KMS-11 (cell line): ENCODE measurements around the gene THOC2.
"Not testable (repeated sequence)": the region's sequence is repeated elsewhere in the genome, so short reads cannot be mapped to it uniquely, and the experiment has no call there.

Source experiments
- H2AFZ ChIP-seq: fragments of 200-600 bp; sonication (generic); 2 replicates; pipeline ENCODE4 v1.6.1; 2016; ENCODE audit warnings: antibody characterized with exemption, mixed run types, low read depth
- H3K27ac ChIP-seq: fragments of 200-600 bp; sonication (generic); 2 replicates; pipeline ENCODE4 v1.6.1; 2016; ENCODE audit warnings: mild to moderate bottlenecking, mixed run types
- H3K27me3 ChIP-seq: fragments of 200-600 bp; sonication (generic); 2 replicates; pipeline ENCODE4 v1.6.1; 2017; ENCODE audit warnings: mild to moderate bottlenecking, low read depth, mixed run types, moderate library complexity; ENCODE audit not compliant: insufficient read depth
- H3K36me3 ChIP-seq: fragments of 200-600 bp; sonication (generic); 2 replicates; pipeline ENCODE4 v1.6.1; 2017; ENCODE audit warnings: mild to moderate bottlenecking, mixed run types; ENCODE audit not compliant: insufficient read depth
- H3K4me1 ChIP-seq: fragments of 200-600 bp; sonication (generic); 2 replicates; pipeline ENCODE4 v1.6.1; 2016; ENCODE audit warnings: mild to moderate bottlenecking, low read depth, mixed run types; ENCODE audit not compliant: poor library complexity, severe bottlenecking
- H3K4me2 ChIP-seq: fragments of 200-600 bp; sonication (generic); 2 replicates; pipeline ENCODE4 v1.7.0; 2016; ENCODE audit warnings: mild to moderate bottlenecking, mixed run types
- H3K4me3 ChIP-seq: fragments of 200-600 bp; sonication (generic); IDR thresholded peaks from 2 replicates; pipeline ENCODE4 v1.6.1; 2017; ENCODE audit warnings: low read depth, low read length, mixed read lengths; ENCODE audit not compliant: insufficient read depth
- H3K79me2 ChIP-seq: fragments of 200-600 bp; sonication (generic); 2 replicates; pipeline ENCODE4 v1.6.1; 2016; ENCODE audit warnings: low read depth, mixed run types; ENCODE audit not compliant: insufficient read depth
- H3K9ac ChIP-seq: fragments of 200-600 bp; sonication (generic); 2 replicates; pipeline ENCODE4 v1.6.1; 2016; ENCODE audit warnings: mild to moderate bottlenecking, mixed run types
- H4K20me1 ChIP-seq: fragments of 200-600 bp; sonication (generic); 2 replicates; pipeline ENCODE4 v1.6.1; 2016; ENCODE audit warnings: mild to moderate bottlenecking, mixed run types; ENCODE audit not compliant: insufficient read depth
- TF ChIP-seq, protein P1 (sequence below): fragments of 200-600 bp; sonication (generic); conservative IDR thresholded peaks from 2 replicates; pipeline ENCODE4 v1.6.1; 2017; ENCODE audit warnings: low read depth, mild to moderate bottlenecking, antibody characterized with exemption, low read length, moderate library complexity, mixed read lengths

Gene THOC2, protein sequence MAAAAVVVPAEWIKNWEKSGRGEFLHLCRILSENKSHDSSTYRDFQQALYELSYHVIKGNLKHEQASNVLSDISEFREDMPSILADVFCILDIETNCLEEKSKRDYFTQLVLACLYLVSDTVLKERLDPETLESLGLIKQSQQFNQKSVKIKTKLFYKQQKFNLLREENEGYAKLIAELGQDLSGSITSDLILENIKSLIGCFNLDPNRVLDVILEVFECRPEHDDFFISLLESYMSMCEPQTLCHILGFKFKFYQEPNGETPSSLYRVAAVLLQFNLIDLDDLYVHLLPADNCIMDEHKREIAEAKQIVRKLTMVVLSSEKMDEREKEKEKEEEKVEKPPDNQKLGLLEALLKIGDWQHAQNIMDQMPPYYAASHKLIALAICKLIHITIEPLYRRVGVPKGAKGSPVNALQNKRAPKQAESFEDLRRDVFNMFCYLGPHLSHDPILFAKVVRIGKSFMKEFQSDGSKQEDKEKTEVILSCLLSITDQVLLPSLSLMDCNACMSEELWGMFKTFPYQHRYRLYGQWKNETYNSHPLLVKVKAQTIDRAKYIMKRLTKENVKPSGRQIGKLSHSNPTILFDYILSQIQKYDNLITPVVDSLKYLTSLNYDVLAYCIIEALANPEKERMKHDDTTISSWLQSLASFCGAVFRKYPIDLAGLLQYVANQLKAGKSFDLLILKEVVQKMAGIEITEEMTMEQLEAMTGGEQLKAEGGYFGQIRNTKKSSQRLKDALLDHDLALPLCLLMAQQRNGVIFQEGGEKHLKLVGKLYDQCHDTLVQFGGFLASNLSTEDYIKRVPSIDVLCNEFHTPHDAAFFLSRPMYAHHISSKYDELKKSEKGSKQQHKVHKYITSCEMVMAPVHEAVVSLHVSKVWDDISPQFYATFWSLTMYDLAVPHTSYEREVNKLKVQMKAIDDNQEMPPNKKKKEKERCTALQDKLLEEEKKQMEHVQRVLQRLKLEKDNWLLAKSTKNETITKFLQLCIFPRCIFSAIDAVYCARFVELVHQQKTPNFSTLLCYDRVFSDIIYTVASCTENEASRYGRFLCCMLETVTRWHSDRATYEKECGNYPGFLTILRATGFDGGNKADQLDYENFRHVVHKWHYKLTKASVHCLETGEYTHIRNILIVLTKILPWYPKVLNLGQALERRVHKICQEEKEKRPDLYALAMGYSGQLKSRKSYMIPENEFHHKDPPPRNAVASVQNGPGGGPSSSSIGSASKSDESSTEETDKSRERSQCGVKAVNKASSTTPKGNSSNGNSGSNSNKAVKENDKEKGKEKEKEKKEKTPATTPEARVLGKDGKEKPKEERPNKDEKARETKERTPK (N-terminal part only)

DNA sequence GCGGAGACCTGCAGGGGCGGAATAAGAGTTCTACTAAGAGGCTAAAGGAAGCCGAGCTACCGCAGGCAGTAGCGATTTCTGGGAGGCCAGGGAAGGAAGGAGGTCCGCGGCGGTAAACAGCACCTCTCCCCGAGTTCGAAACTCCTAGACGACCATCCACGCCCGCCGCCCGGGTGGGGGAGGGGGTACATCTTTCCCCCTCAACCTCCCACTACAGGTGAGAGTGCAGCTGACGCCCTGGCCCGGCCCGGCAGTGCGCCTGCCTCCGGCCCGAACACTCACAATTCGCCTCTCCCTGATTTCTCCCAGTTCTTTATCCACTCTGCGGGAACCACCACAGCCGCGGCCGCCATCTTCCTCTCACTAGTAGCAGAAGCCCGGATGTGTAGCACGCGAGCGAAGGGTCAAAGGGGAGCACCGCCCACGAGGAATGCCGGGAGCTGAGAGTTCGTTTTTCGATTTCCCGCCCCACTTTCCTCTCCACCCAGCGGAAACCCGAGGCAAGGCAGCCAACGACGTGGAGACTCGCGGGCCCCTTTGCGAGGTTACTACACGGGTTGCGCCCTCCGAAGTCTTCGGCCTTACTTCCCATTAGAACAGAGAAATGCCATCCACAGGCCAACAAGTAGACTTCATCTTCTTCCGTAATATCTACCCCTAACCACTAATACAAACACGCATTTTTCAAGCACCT is at the start of gene THOC2:
Gene THOC2, minus strand, starts transcription at position 383 of the 694 bp plus-strand sequence. Its CDS starts 30 bp downstream, at position 353.
- TF ChIP-seq, protein P1, sequence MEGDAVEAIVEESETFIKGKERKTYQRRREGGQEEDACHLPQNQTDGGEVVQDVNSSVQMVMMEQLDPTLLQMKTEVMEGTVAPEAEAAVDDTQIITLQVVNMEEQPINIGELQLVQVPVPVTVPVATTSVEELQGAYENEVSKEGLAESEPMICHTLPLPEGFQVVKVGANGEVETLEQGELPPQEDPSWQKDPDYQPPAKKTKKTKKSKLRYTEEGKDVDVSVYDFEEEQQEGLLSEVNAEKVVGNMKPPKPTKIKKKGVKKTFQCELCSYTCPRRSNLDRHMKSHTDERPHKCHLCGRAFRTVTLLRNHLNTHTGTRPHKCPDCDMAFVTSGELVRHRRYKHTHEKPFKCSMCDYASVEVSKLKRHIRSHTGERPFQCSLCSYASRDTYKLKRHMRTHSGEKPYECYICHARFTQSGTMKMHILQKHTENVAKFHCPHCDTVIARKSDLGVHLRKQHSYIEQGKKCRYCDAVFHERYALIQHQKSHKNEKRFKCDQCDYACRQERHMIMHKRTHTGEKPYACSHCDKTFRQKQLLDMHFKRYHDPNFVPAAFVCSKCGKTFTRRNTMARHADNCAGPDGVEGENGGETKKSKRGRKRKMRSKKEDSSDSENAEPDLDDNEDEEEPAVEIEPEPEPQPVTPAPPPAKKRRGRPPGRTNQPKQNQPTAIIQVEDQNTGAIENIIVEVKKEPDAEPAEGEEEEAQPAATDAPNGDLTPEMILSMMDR: peak; percentile 25; the same call in 1 of the 2 replicates
- Histone ChIP-seq H4K20me1 (peaks cover 4% of the 10 kb centered on the region; the same call in 1 of the 2 replicates), H3K9ac (peak within 1 kb of the TSS; percentile 76; the same call in 1 of the 2 replicates), H2AFZ (peak within 1 kb of the TSS; percentile 61), H3K27me3 (no peaks in the 10 kb centered on the region), H3K4me2 (peak within 1 kb of the TSS; percentile 79), H3K79me2 (peaks cover 50% of the 10 kb centered on the region), H3K4me3 (no peak within 1 kb of the TSS), H3K36me3 (no peaks in the 10 kb centered on the region), H3K4me1 (peaks cover 17% of the 10 kb centered on the region), H3K27ac (peak within 1 kb of the TSS; percentile 59; the same call in 1 of the 2 replicates)

DNA sequence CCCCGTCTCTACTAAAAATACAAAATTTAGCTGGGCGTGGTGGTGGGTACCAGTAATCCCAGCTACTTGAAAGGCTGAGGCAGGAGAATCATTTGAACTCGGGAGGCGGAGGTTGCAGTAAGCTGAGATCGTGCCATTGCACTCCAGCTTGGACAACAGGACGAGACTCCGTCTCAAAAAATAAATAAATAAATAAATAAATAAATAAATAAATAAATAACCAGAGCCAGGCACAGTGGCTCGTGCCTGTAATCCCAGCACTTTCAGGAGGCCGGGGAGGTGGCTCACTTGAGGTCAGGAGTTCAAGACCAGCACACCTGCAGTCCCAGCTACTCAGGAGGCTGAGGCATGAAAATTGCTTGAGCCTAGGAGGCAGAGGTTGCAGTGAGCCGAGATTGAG is 48.9 kb upstream of the THOC2 start:
- not testable (repeated sequence) for H3K36me3 ChIP-seq, H3K4me3 ChIP-seq, H3K4me2 ChIP-seq, H4K20me1 ChIP-seq, H3K4me1 ChIP-seq, H2AFZ ChIP-seq, H3K79me2 ChIP-seq, H3K9ac ChIP-seq, H3K27ac ChIP-seq, H3K27me3 ChIP-seq

DNA sequence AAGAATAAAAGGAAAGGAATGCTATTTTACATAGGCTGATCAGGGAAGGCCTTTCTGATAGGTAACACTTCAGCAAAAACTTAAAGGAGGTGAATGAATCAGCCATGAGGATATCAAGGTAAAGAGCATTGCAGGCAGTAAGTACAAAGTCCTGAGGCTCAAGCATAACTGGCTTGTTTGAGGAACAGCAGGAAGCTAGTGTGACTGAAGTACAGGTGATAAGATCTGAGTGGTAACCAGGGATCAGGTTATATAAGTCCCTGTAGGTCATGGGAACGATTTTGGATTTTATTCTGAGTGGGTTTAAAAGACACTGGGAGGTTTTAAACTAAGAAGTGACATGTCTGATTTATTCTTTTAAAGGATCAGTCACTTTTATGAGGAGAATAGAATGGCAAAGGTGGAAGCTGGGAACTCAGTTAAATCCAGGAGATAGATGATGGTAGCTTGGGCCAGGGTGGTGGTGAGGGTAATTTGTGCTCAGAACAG is 47.1 kb upstream of the THOC2 start:
- no peaks in the 10 kb centered on the region for H3K79me2 ChIP-seq

More for the DNA sequence above, 47.1 kb upstream of the THOC2 start:
- Histone ChIP-seq H3K4me2 (no peak overlapping the region), H3K9ac (no peak overlapping the region), H3K27ac (no peak overlapping the region), H2AFZ (no peak overlapping the region), H3K27me3 (no peaks in the 10 kb centered on the region), H3K4me1 (no peaks in the 10 kb centered on the region), H4K20me1 (no peaks in the 10 kb centered on the region), H3K36me3 (no peaks in the 10 kb centered on the region), H3K4me3 (no peak overlapping the region)
- TF ChIP-seq, protein P1: no peak
